Effector memory CD8-positive, alpha-beta T cell (primary cell): ENCODE data around the gene CLCNKB.

ENCODE experiments used
- ATAC-seq: fragments of 150-1000 bp; cut with Tn5 transposase; replicated peaks from 2 replicates; pipeline ENCODE4 v1.10.0; 2021; ENCODE audit warnings: mild to moderate bottlenecking, moderate library complexity
- DNase-seq, 3 experiments: peaks; one replicate each; pipeline ENCODE4 v3.0.0; 2021
- H3K27ac Mint-ChIP-seq, 2 donors: one replicate each; pipeline ENCODE4 v1.8.0; 2022; ENCODE audit warnings: mild to moderate bottlenecking in 2 of 2, mixed read lengths in 2 of 2, moderate library complexity in 2 of 2
- H3K27me3 Mint-ChIP-seq, 2 donors: one replicate each; pipeline ENCODE4 v1.8.0; 2022; ENCODE audit warnings: mixed read lengths in 2 of 2
- H3K36me3 Mint-ChIP-seq: one replicate; pipeline ENCODE4 v1.8.0; 2022; ENCODE audit warnings: mild to moderate bottlenecking, moderate library complexity, mixed read lengths; ENCODE audit not compliant: insufficient read depth
- H3K4me1 Mint-ChIP-seq, 2 donors: one replicate each; pipeline ENCODE4 v1.8.0; 2022; ENCODE audit warnings: low read depth in 2 of 2, mixed read lengths in 2 of 2
- H3K4me3 Mint-ChIP-seq, 2 donors: one replicate each; pipeline ENCODE4 v1.8.0; 2022; ENCODE audit warnings: mild to moderate bottlenecking in 2 of 2, mixed read lengths in 2 of 2, moderate library complexity in 2 of 2
- H3K9me3 Mint-ChIP-seq, 2 donors: one replicate each; pipeline ENCODE4 v1.8.0; 2022; ENCODE audit warnings: mixed read lengths in 2 of 2

Gene CLCNKB

DNA sequence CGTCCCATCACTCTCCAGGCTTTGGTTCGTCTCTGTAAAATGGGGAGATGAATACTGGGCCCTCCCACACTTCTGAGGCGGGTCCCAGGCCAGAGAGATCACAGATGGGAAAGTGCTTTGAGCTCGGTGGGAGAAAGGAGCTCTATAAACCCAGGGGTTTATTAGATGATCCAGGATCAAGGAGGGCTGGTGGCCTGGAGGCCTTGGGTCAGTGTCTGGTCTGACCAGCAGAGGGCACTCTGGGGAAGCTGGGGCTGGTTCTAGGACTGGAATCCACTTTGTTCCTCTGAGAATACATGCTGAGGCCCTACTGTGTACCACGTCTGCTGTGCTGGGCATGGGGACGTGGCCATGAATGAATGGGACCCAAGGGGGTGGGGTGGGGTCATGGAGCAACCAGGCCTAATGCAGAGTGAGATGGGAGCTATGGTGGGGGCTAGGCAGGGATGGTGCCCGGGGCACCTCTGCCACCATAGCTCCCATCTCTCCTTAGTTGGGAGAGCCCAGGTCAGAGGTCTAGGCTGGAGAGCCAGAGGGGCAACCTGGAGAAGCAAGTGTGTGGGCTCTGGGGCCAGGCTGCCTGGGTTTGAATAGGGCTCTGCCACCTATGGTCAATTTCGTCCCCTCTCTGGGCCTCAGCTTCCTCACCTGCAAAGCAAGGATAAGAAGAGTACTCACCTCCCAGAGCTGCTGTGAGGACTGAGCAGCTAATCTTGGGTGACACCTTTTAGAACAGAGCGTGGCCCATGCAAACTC is 38.9 kb downstream of the CLCNKB start:
- no peaks in the 10 kb centered on the region for H3K36me3 Mint-ChIP-seq

DNA sequence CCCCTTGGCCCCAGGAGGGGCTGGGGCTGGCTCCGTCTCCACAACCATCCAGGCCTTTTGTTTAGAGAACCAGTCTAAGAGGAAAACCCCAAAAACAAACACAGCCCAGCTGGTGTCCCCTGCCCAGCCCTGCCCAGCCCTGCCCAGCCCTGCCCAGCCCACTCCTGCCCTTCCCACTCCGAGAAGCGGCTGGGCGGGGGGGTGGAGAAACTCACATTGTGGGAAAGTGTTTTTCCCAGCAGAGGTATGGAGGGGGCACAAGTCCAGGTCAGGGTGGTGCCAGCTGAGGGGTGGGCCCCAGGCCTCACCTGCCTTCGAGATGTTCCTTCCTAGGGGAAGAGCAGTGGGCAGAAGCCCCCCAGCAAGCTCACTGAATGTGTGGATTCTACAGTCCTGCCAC is 39.9 kb downstream of the CLCNKB start:
- Mint-ChIP-seq H3K9me3 (no peaks in the 10 kb centered on the region), H3K4me1 (peaks cover 10 to 13% of the 10 kb centered on the region in 2 donors), H3K36me3 (no peaks in the 10 kb centered on the region), H3K27me3 (no peaks in the 10 kb centered on the region), H3K27ac (no peak overlapping the region), H3K4me3 (no peak overlapping the region)
- DNase-seq = no peak
- ATAC-seq = no peak

More for the DNA sequence above, 38.9 kb downstream of the CLCNKB start:
- Mint-ChIP-seq H3K4me3 (no peak overlapping the region), H3K27me3 (no peaks in the 10 kb centered on the region), H3K4me1 (peaks cover 10 to 13% of the 10 kb centered on the region in 2 donors), H3K9me3 (no peaks in the 10 kb centered on the region), H3K27ac (peak overlapping the region in 1 of 2 donors; percentile 38)
- ATAC-seq = peak; percentile 25
- DNase-seq = peak; percentile 60 to 66 (median 65)

DNA sequence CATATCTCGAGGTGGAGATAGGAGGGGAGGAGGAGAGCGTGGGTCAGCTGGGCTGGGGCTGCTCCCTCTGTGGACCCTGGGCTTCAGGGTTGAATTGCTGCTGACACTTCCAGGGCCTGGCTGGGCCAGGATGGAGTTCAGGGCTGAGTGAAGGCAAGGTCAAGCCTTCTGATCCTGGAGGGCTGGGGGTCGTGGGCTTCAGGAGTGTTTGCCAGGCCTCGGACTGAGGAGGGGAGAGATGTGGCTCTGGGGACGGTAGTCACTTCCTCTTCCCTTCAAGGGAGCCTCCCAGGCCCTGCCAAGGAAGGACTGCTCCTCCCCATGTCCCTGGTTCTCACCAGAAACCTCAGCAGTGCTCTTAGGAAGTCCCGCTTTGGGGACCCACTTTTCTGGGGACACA is 41.9 kb downstream of the CLCNKB start:
- ATAC-seq = no peak
- Mint-ChIP-seq H3K4me3 (no peak overlapping the region), H3K36me3 (no peaks in the 10 kb centered on the region)

DNA sequence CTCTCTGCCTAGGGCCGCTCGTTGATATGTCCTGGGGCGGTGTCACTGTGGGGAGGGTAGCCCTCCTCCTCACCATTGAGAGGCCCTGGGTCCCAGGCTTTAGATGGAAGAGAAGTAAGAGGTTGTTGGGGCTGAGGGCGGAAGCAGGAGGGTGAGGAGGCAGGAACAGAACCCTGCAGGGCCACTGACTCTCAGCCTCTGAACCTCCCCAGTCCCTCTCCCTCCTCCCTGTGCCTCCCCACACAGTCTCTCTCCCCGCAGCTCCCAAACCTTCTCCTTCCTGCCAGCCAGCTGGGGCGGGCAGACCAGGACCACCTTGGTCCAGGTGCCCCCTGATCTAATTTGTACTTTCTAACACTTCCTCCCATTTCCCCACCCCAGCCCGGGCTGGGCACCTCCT is 44.2 kb downstream of the CLCNKB start:
- Mint-ChIP-seq H3K9me3 (no peaks in the 10 kb centered on the region), H3K27me3 (peaks cover 0 to 11% of the 10 kb centered on the region in 2 donors), H3K36me3 (no peaks in the 10 kb centered on the region), H3K27ac (peak overlapping the region in 1 of 2 donors; percentile 68), H3K4me3 (no peak overlapping the region), H3K4me1 (peaks cover 0 to 4% of the 10 kb centered on the region in 2 donors)
- no peak for ATAC-seq
- no peak for DNase-seq

More for the DNA sequence above, 41.9 kb downstream of the CLCNKB start:
- no peaks in the 10 kb centered on the region for H3K27me3 Mint-ChIP-seq
- H3K4me1 Mint-ChIP-seq = peaks cover 2 to 6% of the 10 kb centered on the region in 2 donors
- H3K9me3 Mint-ChIP-seq = no peaks in the 10 kb centered on the region
- no peak for DNase-seq
- H3K27ac Mint-ChIP-seq = no peak overlapping the region

DNA sequence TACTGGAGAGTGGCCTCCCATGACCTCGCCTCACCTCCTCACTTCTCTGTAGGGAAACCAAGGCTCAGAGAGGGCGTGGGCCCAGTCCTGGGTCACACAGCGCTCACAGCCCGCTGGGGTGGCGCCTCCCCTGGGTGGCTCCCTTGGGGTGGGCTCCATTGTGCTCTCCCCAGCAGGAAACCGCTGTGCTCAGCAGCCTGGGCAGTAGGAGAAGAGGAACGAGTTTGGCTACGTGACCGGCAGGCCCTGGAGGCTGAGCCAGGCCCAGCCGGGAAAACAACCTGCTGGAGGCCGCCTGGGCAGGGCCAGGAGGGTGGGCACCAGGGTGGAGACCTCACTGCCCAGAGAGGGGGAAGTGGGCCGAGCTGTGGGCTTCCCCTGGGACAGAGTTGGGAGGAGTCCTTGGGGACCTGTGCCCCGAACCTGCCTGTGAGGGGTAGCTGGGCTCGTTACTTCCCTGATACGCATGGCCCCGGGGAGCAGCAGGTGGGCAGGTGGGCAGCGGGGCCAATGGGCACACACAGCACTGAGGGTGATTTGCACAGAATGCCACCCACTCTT is 44.8 kb downstream of the CLCNKB start:
- no peak overlapping the region for H3K27ac Mint-ChIP-seq
- no peak for DNase-seq

DNA sequence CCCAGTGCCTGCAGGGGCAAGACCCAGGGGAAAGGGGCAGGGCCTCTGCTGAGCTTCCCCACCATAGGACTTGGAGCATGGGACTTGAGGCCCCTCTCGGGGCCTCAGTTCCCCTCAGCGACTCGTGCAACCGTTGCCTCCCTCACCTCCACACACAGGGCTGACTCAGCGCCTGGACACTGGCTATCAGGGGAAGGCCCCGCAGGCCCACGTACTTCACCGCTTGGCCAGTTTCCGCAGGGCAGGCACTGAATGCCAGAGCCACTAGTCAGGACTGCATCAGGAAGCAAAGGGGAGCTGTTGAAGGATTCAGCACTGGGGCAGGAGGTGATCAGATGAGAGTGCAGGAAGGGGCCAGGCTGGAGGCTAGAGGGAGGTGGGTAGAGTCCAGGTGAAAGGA is 45.4 kb downstream of the CLCNKB start:
- no peak for ATAC-seq
- DNase-seq = no peak
- Mint-ChIP-seq H3K27me3 (peaks cover 0 to 11% of the 10 kb centered on the region in 2 donors), H3K27ac (no peak overlapping the region), H3K36me3 (no peaks in the 10 kb centered on the region), H3K4me3 (no peak overlapping the region), H3K9me3 (no peaks in the 10 kb centered on the region), H3K4me1 (peaks cover 0 to 4% of the 10 kb centered on the region in 2 donors)

More for the DNA sequence above, 44.8 kb downstream of the CLCNKB start:
- Mint-ChIP-seq H3K27me3 (peaks cover 0 to 11% of the 10 kb centered on the region in 2 donors), H3K4me3 (no peak overlapping the region), H3K4me1 (peaks cover 0 to 4% of the 10 kb centered on the region in 2 donors), H3K9me3 (no peaks in the 10 kb centered on the region), H3K36me3 (no peaks in the 10 kb centered on the region)
- ATAC-seq = no peak

DNA sequence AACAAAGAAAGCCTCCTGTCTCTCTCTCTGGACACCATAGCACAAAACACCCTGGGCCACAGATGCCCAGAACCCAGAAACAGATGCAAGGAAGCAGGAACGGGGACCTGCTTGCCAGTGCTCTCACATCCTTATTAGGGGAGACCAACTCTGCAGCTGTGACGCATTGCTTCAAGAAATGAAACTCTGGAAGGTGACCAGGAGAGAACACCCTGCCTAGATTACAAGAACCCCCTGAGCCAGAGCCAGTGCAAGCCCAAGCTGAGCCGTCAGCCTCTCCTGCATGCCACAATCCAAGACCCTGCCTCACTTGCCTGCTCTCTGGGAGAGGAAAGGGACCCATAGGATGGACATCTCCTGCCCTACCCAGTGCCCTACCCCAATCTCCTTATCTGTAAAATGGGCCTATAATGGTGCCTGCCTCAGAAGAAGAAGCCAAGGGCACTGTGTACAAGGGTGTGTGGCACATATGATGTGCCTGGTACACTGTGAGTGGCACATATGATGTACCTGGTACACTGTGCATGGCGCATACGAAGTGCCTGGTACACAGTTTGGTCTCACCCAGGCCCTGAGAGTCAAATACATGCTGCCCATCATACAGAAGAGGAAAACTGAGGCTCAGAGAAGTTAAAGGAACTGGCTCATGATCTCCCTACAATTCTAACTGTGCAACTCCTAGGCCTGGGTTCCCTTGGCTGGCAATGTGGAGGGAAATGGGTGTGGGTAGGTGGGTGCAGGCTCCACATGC is 46.7 kb downstream of the CLCNKB start:
- ATAC-seq = no peak
- Mint-ChIP-seq H3K36me3 (peaks cover 3% of the 10 kb centered on the region), H3K9me3 (no peaks in the 10 kb centered on the region), H3K27me3 (peaks cover 2 to 15% of the 10 kb centered on the region in 2 donors), H3K4me1 (peaks cover 0 to 4% of the 10 kb centered on the region in 2 donors), H3K27ac (no peak overlapping the region), H3K4me3 (no peak overlapping the region)
- DNase-seq = no peak

DNA sequence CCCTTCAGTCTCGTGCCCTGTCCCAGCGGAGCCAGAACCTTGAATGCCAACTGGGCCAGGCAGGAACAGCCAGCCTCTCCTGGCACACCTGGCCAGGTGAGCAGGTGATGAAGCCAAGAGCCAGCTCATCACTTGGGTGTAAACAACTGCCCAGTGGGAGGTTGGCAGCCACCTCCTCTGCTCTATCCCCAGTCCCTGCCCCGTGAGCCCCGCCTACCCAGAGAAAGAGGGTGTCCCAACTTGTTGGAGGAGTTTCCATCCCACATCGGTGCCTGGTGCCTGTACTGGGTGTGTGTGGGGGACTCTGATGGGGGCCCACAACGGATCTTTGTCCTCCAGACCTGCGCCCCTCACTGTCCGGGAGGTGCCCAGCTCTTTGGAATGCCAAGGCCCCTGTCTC is 47.7 kb downstream of the CLCNKB start:
- H3K4me3 Mint-ChIP-seq = no peak overlapping the region
- DNase-seq (no peak), ATAC-seq (no peak)
- H3K27me3 Mint-ChIP-seq = peaks cover 12 to 26% of the 10 kb centered on the region in 2 donors
- peaks cover 7% of the 10 kb centered on the region for H3K36me3 Mint-ChIP-seq
- H3K9me3 Mint-ChIP-seq = no peaks in the 10 kb centered on the region
- H3K27ac Mint-ChIP-seq = no peak overlapping the region
- H3K4me1 Mint-ChIP-seq = peaks cover 0 to 4% of the 10 kb centered on the region in 2 donors

DNA sequence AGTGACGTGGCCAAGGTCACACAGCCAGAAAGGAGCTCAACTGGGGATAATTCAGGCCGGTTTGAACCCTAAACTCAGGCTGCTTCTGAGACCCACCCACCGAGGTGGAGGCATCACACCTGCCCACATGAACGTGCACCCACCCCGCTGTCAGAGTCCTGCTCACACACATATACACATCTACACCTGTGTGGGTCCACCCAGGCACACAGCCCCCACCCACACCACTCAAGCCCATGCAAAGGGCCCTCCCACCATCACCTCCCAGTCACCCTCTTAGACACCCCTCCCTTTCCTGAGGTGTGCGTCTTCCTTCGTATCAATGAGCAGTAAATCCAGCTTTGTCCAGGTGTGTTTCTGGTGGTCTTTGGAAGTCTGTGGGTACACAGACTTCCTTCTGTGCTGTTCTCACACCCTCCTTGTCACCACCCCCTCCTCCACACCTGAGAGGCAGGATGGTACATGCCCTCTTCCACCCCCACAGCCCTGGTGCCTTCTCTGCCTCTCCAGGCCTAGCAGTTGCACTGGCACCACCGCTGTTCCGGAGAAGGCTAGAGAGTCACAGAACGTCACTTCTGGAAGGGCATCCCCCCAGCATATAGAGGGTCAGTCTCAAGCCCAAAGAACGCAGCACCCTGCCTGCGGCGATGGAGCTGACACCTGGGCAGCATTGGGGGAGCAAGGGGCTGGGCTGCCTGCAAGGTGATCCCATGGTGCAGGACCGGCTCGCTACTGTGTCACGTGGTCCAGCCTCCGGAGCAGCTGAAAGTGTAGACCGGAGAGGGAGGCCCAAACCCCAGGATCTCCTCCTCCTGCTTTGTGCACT is 48.7 kb downstream of the CLCNKB start:
- ATAC-seq (no peak), DNase-seq (no peak)
- H3K27ac Mint-ChIP-seq = peak overlapping the region in 1 of 2 donors; percentile 72
- H3K27me3 Mint-ChIP-seq = peaks cover 22 to 36% of the 10 kb centered on the region in 2 donors
- no peak overlapping the region for H3K4me3 Mint-ChIP-seq
- H3K36me3 Mint-ChIP-seq = peaks cover 7% of the 10 kb centered on the region
- no peaks in the 10 kb centered on the region for H3K9me3 Mint-ChIP-seq
- H3K4me1 Mint-ChIP-seq = peaks cover 0 to 4% of the 10 kb centered on the region in 2 donors

DNA sequence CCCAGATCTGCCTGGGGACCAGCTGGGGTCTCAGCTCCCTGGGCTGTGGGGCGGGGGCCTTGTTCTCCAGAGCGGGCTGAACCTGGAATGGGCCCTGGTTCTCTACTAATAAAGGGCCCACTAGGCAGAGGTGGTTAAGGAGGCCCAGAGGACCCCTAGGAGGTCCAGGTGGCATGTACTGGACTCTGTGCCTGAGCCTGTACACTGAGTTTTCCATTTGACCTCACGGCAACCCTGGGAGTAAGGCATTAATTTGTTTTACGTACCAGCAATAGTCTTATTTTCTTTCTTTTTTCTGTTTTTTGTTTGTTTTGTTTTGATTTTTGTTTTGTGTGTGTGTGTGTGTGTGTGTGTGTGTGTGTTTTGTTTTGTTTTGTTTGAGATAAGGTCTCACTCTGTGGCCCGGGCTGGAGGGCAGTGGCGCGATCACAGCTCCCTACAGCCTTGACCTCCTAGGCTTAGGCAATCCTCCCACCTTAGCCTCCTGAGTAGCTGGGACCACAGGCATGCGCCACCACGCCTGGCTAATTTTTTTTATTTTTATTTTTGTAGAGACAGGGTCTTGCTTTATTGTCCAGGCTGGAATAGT is 49.4 kb downstream of the CLCNKB start:
- H3K27ac Mint-ChIP-seq = no peak overlapping the region
- DNase-seq = no peak
- H3K27me3 Mint-ChIP-seq = peaks cover 25 to 36% of the 10 kb centered on the region in 2 donors
- no peak overlapping the region for H3K4me3 Mint-ChIP-seq
- H3K4me1 Mint-ChIP-seq = peaks cover 0 to 4% of the 10 kb centered on the region in 2 donors
- no peak for ATAC-seq
- H3K36me3 Mint-ChIP-seq = peaks cover 7% of the 10 kb centered on the region
- no peaks in the 10 kb centered on the region for H3K9me3 Mint-ChIP-seq

DNA sequence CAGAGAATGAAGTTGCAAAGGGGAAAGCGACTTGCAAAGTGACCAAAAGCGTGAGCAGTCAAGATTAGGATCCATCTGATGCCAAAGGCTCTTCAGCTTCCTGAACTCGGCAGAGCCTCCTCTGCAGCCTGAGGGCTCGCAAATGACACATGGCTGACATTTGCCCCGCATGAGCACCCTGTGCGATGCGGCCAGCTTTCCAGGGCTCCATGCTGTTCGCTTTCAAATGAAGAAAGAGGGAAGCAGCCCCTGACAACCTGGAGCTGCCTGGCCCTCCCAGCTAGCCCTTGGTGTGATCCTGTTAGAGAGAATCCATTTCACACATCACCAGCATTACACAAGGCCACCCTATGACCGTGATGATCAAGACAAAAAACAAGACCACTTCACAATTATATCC is 50.0 kb downstream of the CLCNKB start:
- Mint-ChIP-seq H3K36me3 (peaks cover 7% of the 10 kb centered on the region), H3K4me1 (peaks cover 0 to 4% of the 10 kb centered on the region in 2 donors), H3K27ac (no peak overlapping the region), H3K9me3 (no peaks in the 10 kb centered on the region), H3K4me3 (no peak overlapping the region), H3K27me3 (peaks cover 25 to 36% of the 10 kb centered on the region in 2 donors)
- no peak for ATAC-seq
- DNase-seq = no peak

DNA sequence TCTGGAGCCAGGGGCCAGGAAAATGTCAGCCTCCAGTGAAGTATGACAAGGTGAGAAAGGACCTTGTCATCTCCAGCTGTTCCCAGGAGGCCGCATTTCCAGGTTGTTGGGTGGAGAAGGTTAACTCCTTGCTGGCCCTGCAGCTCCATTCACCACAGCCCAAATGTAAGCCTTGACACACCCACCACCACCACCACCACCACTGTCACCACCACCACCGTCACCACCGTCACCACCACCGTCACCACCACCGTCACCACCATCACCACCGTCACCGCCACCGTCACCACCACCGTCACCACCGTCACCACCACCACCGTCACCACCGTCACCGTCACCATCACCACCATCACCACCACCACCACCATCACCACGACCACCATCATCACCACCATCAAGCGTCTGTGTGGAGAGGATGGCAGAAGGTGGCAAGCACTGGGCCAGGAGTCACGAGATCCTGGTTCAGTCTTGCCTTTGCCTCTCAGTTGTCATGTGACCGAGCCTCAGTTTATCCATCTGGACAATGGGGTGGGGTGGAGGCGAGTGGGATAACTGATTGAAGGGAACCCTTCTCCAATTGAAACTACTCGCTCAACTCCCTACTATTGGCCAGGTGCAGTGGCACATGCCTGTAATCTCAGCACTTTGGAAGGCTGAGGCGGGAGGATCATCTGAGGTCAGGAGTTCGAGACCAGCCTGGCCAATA is 51.0 kb downstream of the CLCNKB start:
- Mint-ChIP-seq H3K4me1 (no peaks in the 10 kb centered on the region), H3K4me3 (no peak overlapping the region), H3K27me3 (peaks cover 25 to 36% of the 10 kb centered on the region in 2 donors), H3K9me3 (no peaks in the 10 kb centered on the region), H3K36me3 (peaks cover 7% of the 10 kb centered on the region), H3K27ac (no peak overlapping the region)
- ATAC-seq (no peak), DNase-seq (no peak)
